Muscle of arm (tissue), 14 donors: ENCODE results near the gene CARD19. TPM values are rescaled to one million over a fixed set of nuclear protein-coding genes. Genes with fewer than 3 reads are reported as not detected.

ENCODE experiments used
- DNase-seq: peaks from one replicate; pipeline ENCODE4 v3.0.0-alpha.2; 2013
- long read RNA-seq, 11 donors: transcript quantifications; one replicate each; lab custom pipeline, GENCODE V29; 2026
- polyA plus RNA-seq, 12 donors: library from polyadenylated mRNA; unstranded; fragments of 120-200 nt; gene quantifications; one replicate each; pipeline ENCODE4 v1.2.1, GENCODE V29; 2013; ENCODE audit not compliant: insufficient read length in 12 of 12

The CARD19 gene
- 10 to 100 TPM in 11 of 12 donors, not detected in 1; 20.7 to 34.8 (median 25.3) TPM for polyA plus RNA-seq
- long read RNA-seq, donor 1, transcript CARD19-207 (6 exons, 759 nt), result minor isoform, 9 of 26 reads
- long read RNA-seq, donor 1, transcript CARD19-201 (6 exons, 855 nt), result major isoform, 13 of 26 reads
- long read RNA-seq, donor 1, partial matches to known transcripts, result 0 of 26 reads
- long read RNA-seq, donor 1, other reads (novel, unspliced or antisense), result 0 of 26 reads
- long read RNA-seq, donor 2, transcript CARD19-201 (6 exons, 855 nt), result major isoform, 10 of 26 reads
- long read RNA-seq, donor 2, partial matches to known transcripts, result 0 of 26 reads
- long read RNA-seq, donor 2, other reads (novel, unspliced or antisense), result 5 of 26 reads
- long read RNA-seq, donor 3, partial matches to known transcripts, result 0 of 11 reads
- long read RNA-seq, donor 3, other reads (novel, unspliced or antisense), result 5 of 11 reads
- long read RNA-seq, donor 4, partial matches to known transcripts, result 0 of 10 reads
- long read RNA-seq, donor 4, other reads (novel, unspliced or antisense), result 0 of 10 reads
- long read RNA-seq, donor 5, result 0 reads
- long read RNA-seq, donor 6, partial matches to known transcripts, result 5 of 9 reads
- long read RNA-seq, donor 6, other reads (novel, unspliced or antisense), result 0 of 9 reads
- long read RNA-seq, donor 7, transcript CARD19-201 (6 exons, 855 nt), result major isoform, 5 of 10 reads
- long read RNA-seq, donor 7, partial matches to known transcripts, result 0 of 10 reads
- long read RNA-seq, donor 7, other reads (novel, unspliced or antisense), result 0 of 10 reads
- long read RNA-seq, donor 8, transcript CARD19-204 (5 exons, 660 nt), result major isoform, 9 of 22 reads
- long read RNA-seq, donor 8, partial matches to known transcripts, result 0 of 22 reads
- long read RNA-seq, donor 8, other reads (novel, unspliced or antisense), result 5 of 22 reads
- long read RNA-seq, donor 9, transcript CARD19-204 (5 exons, 660 nt), result major isoform, 5 of 12 reads
- long read RNA-seq, donor 9, transcript CARD19-207 (6 exons, 759 nt), result major isoform, 5 of 12 reads
- long read RNA-seq, donor 9, partial matches to known transcripts, result 0 of 12 reads
- long read RNA-seq, donor 9, other reads (novel, unspliced or antisense), result 0 of 12 reads
- long read RNA-seq, donor 10, transcript CARD19-204 (5 exons, 660 nt), result minor isoform, 5 of 21 reads
- long read RNA-seq, donor 10, transcript CARD19-207 (6 exons, 759 nt), result major isoform, 6 of 21 reads
- long read RNA-seq, donor 10, partial matches to known transcripts, result 0 of 21 reads
- long read RNA-seq, donor 10, other reads (novel, unspliced or antisense), result 5 of 21 reads
- long read RNA-seq, donor 11, transcript CARD19-201 (6 exons, 855 nt), result major isoform, 5 of 24 reads
- long read RNA-seq, donor 11, partial matches to known transcripts, result 0 of 24 reads
- long read RNA-seq, donor 11, other reads (novel, unspliced or antisense), result 5 of 24 reads

- peak; percentile 56 for DNase-seq
Measured at GRCh38 chr9:93096131-93096802, at the start of gene CARD19. TSS of gene CARD19 (plus strand) at chr9:93096217. CDS start at chr9:93096346, 129 bp downstream.

- DNase-seq, result no peak
Measured at GRCh38 chr9:93048566-93049448, 47.2 kb upstream of the CARD19 start.

GRCh38 chr9:93049491-93049890 is 46.5 kb upstream of the CARD19 start:
- DNase-seq, result no peak

- no peak for DNase-seq
Measured at GRCh38 chr9:93050231-93050630, 45.8 kb upstream of the CARD19 start.

GRCh38 chr9:93051680-93052089 is 44.3 kb upstream of the CARD19 start:
- DNase-seq, result peak; percentile 70

GRCh38 chr9:93052791-93053540 is 43.1 kb upstream of the CARD19 start:
- DNase-seq, result no peak

- DNase-seq, result no peak
Measured at GRCh38 chr9:93053781-93054331, 42.2 kb upstream of the CARD19 start.

- no peak for DNase-seq
Measured at GRCh38 chr9:93054758-93055704, 41.0 kb upstream of the CARD19 start.

- DNase-seq, result no peak
Measured at GRCh38 chr9:93057042-93057702, 38.8 kb upstream of the CARD19 start.

GRCh38 chr9:93057703-93058354 is 38.2 kb upstream of the CARD19 start:
- DNase-seq, result no peak

- peak; percentile 38 for DNase-seq
Measured at GRCh38 chr9:93058355-93059010, 37.5 kb upstream of the CARD19 start, which contains the start of gene SUSD3. TSS of gene SUSD3 (plus strand) at chr9:93058701. CDS start at chr9:93058743, 42 bp downstream.

- no peak for DNase-seq
Measured at GRCh38 chr9:93059011-93059714, 36.9 kb upstream of the CARD19 start.

- no peak for DNase-seq
Measured at GRCh38 chr9:93059715-93060578, 36.1 kb upstream of the CARD19 start.

GRCh38 chr9:93060746-93061259 is 35.2 kb upstream of the CARD19 start:
- DNase-seq, result no peak
